ENCODE results near the gene FBXO2. TPM values are rescaled to one million over a fixed set of nuclear protein-coding genes. Genes with fewer than 3 reads are reported as not detected.

FBXO2 gene, protein sequence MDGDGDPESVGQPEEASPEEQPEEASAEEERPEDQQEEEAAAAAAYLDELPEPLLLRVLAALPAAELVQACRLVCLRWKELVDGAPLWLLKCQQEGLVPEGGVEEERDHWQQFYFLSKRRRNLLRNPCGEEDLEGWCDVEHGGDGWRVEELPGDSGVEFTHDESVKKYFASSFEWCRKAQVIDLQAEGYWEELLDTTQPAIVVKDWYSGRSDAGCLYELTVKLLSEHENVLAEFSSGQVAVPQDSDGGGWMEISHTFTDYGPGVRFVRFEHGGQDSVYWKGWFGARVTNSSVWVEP
- 10 to 100 TPM; 19.3 to 19.4 TPM for total RNA-seq
- polyA plus RNA-seq (ENCODE audit: insufficient read length in 2 of 2), result 10 to 100 TPM; 44.0 to 45.0 TPM
- long read RNA-seq, donor 1, transcript FBXO2-201 (6 exons, 1,560 nt), result major isoform, 15 of 82 reads
- long read RNA-seq, donor 1, partial matches to known transcripts, result 67 of 82 reads
- long read RNA-seq, donor 1, other reads (novel, unspliced or antisense), result 0 of 82 reads
- long read RNA-seq, donor 2, partial matches to known transcripts, result 5 of 9 reads
- long read RNA-seq, donor 2, other reads (novel, unspliced or antisense), result 0 of 9 reads
- long read RNA-seq, donor 3, transcript FBXO2-201 (6 exons, 1,560 nt), result major isoform, 5 of 5 reads
- long read RNA-seq, donor 3, partial matches to known transcripts, result 0 of 5 reads
- long read RNA-seq, donor 3, other reads (novel, unspliced or antisense), result 0 of 5 reads
- long read RNA-seq, donor 4, partial matches to known transcripts, result 39 of 40 reads
- long read RNA-seq, donor 4, other reads (novel, unspliced or antisense), result 0 of 40 reads

DNA sequence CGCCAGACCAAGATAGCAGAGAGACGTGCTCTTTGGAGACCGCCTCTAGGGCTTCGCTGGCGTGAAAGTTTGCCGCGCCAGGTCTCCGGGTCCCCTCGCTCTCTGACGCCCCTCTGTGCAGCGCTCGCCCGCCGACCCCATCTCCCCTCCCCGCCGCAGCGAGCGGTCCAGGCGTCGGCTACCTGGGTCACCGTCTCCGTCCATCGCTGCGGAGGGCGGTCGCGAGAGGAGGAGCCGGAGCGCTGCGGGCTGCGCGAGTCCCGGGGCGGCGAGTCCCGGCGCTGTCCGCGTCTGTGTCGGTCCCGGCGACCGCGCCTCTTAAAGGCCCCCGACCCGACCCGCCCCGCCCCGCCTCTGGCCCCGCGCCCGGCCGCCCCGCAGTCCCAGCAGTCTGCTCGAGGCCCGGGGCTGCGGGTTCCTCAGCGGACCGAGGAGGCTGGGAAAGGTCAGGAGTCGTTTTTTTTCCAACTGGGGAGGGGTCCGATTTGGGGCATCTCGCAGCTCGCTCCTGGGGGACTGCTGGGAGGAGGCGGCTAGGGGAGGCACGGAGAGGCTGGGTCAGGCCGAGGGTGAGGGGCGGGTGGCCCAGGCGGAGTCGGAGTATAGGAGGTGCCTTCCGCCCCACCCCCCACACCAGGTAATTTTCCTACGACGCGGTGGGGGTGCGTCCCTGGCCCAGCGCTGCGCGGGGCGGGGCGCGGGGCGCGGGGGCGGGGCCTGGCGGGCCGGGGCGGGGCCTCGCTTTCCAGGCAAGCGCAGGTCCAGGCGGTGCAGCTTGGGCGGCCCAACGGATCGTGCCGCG lies at the start of gene FBXO2, which contains the start of gene FBXO44:
Gene FBXO2, minus strand, starts transcription at position 293 of the 802 bp plus-strand sequence. Its CDS starts 89 bp downstream, at position 204.
Gene FBXO44, plus strand, starts transcription at position 741 of the 802 bp plus-strand sequence. CDS start 959 bp downstream, outside the sequence.
- 2% methylated on average over 80 of the region's 94 CpGs for WGBS (ENCODE audit: insufficient coverage)
- H3K36me3 ChIP-seq (ENCODE audit: control insufficient read depth, insufficient read depth, low read length), result peaks cover 41% of the 10 kb centered on the region
- peaks cover 49% of the 10 kb centered on the region for H3K4me1 ChIP-seq (ENCODE audit: control insufficient read depth, insufficient read depth, low read length)
- no peaks in the 10 kb centered on the region for H3K9me3 ChIP-seq (ENCODE audit: control insufficient read depth, insufficient read depth, low read length)
- H3K27me3 ChIP-seq (ENCODE audit: control insufficient read depth, insufficient read depth, low read length), result peaks cover 17% of the 10 kb centered on the region
- H3K4me3 ChIP-seq (ENCODE audit: low read depth, low read length), result peak within 1 kb of the TSS; percentile 58
- no peak within 1 kb of the TSS for H3K27ac ChIP-seq (ENCODE audit: low read depth, low read length)
- peak in 2 of 6 donors; percentile 56 to 74 for DNase-seq (ENCODE audit: low read depth in 4 of 6, low spot score in 6 of 6)

DNA sequence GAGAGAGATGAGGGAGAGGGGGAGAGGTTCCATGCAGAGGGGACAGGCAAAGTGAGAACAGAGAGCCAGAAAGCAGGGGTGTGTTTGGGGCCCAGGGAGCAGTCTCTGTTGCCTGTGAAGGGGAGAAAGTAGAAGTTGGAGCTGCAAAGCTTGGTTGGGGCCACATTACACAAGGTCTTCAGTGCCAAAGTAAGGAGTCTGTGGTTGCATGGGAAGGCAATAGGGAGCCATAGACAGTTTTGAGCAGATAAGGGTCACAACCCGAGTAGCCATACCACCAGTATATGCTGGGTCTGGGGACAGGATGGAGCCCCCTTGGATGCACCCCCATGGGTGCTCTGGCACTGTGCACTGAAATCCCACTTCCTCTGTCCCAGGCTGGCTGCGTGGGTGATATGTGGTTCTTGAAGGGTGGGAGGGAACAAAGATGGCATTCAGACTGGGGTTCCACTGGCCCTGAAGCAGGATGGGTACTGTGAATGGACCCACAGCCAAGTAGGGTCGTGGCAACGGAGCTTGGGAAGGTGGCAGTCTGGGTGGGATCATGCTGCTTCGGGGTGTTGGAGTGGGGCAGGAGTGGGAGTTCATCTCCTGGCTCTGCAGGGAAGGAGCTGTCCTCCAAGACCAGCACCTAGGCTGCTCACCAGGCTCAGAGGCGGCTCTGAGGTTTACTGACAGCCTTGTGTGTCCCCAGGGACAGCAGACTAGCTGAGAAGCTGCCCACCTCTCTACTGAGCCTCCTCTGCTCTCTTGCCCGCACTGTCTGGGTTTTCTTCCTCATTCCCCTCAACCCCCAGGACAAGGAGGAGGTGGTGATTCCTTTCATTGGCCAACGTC lies 49.3 kb upstream of the FBXO2 start:
- peaks cover 14% of the 10 kb centered on the region for H3K36me3 ChIP-seq (ENCODE audit: control insufficient read depth, insufficient read depth, low read length)
- H3K9me3 ChIP-seq (ENCODE audit: control insufficient read depth, insufficient read depth, low read length), result no peaks in the 10 kb centered on the region
- H3K4me1 ChIP-seq (ENCODE audit: control insufficient read depth, insufficient read depth, low read length), result peaks cover 73% of the 10 kb centered on the region
- H3K27ac ChIP-seq (ENCODE audit: low read depth, low read length), result no peak overlapping the region
- DNase-seq (ENCODE audit: low read depth in 4 of 6, low spot score in 6 of 6), result no peak
- no peak overlapping the region for H3K4me3 ChIP-seq (ENCODE audit: low read depth, low read length)
- H3K27me3 ChIP-seq (ENCODE audit: control insufficient read depth, insufficient read depth, low read length), result peaks cover 2% of the 10 kb centered on the region
- 53% methylated on average over 6 of the region's 8 CpGs for WGBS (ENCODE audit: insufficient coverage)

GRCh38 chr1:11701981-11702803 lies 48.0 kb upstream of the FBXO2 start:
- DNase-seq (ENCODE audit: low read depth in 4 of 6, low spot score in 6 of 6), result no peak
- peak overlapping the region; percentile 1 for H3K4me3 ChIP-seq (ENCODE audit: low read depth, low read length)
- H3K4me1 ChIP-seq (ENCODE audit: control insufficient read depth, insufficient read depth, low read length), result peaks cover 62% of the 10 kb centered on the region
- H3K9me3 ChIP-seq (ENCODE audit: control insufficient read depth, insufficient read depth, low read length), result no peaks in the 10 kb centered on the region
- H3K36me3 ChIP-seq (ENCODE audit: control insufficient read depth, insufficient read depth, low read length), result peaks cover 8% of the 10 kb centered on the region
- 74% methylated on average over 13 of the region's 15 CpGs for WGBS (ENCODE audit: insufficient coverage)
- H3K27me3 ChIP-seq (ENCODE audit: control insufficient read depth, insufficient read depth, low read length), result peaks cover 2% of the 10 kb centered on the region
- H3K27ac ChIP-seq (ENCODE audit: low read depth, low read length), result peak overlapping the region; percentile 77

DNA sequence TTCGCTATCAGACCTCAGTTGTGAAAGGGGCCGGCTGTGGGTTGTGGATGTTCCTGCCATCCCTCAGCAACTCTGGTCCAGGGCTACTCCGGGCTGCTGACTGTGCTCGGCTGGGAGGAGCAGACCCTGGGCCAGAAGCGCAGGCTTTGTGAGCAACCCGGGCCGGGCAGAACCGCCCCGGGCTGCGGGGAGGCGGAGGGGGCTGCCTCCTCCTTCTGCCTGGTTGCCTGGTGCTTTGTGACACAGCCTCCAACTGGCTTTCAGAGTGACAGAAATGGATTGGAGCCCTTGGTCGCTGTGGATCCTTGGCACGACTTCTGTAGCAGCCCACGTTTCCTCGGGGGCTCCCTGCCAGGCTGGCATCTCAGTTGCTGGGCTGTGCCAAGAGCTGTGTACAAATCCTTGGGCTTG lies 47.3 kb upstream of the FBXO2 start:
- peaks cover 60% of the 10 kb centered on the region for H3K4me1 ChIP-seq (ENCODE audit: control insufficient read depth, insufficient read depth, low read length)

DNA sequence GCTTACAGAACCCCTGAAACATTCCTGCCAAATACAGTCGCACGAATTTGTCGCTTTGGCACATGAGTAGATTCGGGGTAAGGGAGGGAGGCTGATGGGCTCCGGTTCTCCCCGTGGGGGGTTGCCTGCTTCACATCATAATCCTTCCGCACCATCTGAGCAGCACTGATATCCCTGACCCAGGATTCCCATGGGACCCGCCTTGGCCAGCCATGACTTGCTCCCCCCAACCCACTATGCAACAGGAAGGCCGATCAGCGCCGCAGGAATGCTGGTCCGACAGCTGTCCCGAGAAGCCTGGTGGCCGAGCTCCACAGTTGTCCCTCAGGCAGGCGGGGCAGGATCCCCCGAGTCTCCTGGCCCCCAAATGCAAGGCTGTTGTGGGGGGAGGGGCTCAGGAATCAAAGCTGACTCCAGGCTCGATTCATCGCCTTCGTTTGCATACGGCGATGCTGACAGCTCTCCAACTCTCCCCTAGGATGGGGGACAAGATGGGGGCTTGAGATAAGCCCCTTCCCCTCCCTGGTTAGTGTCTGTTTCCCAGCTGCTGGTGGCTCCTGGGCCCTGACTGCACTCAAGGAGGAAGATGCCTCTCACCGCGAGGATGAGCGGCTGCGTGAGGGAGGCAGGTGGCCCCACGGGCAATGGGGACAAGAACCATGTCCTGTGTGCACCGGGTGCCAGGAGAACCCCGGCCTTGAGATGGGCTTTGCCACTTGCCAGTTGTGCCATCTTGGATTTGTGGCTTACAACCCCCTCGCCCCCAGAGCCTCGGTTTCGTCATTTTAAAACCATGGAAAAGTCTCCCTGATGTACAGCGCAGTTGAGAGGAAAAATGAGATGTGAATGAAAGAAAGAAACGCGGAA lies 46.6 kb upstream of the FBXO2 start:
- 12% methylated on average over 16 of the region's 34 CpGs for WGBS (ENCODE audit: insufficient coverage)
- DNase-seq (ENCODE audit: low read depth in 4 of 6, low spot score in 6 of 6), result peak in 2 of 6 donors; percentile 67 to 86
- Histone ChIP-seq H3K27me3 (ENCODE audit: control insufficient read depth, insufficient read depth, low read length) (peaks cover 2% of the 10 kb centered on the region), H3K27ac (ENCODE audit: low read depth, low read length) (peak overlapping the region; percentile 77), H3K4me3 (ENCODE audit: low read depth, low read length) (no peak overlapping the region), H3K36me3 (ENCODE audit: control insufficient read depth, insufficient read depth, low read length) (no peaks in the 10 kb centered on the region), H3K9me3 (ENCODE audit: control insufficient read depth, insufficient read depth, low read length) (no peaks in the 10 kb centered on the region), H3K4me1 (ENCODE audit: control insufficient read depth, insufficient read depth, low read length) (peaks cover 53% of the 10 kb centered on the region)

More for the DNA sequence above, 47.3 kb upstream of the FBXO2 start:
- 5% methylated on average over 15 of the region's 15 CpGs for WGBS (ENCODE audit: insufficient coverage)
- Histone ChIP-seq H3K27ac (ENCODE audit: low read depth, low read length) (peak overlapping the region; percentile 77), H3K9me3 (ENCODE audit: control insufficient read depth, insufficient read depth, low read length) (no peaks in the 10 kb centered on the region), H3K36me3 (ENCODE audit: control insufficient read depth, insufficient read depth, low read length) (peaks cover 5% of the 10 kb centered on the region), H3K27me3 (ENCODE audit: control insufficient read depth, insufficient read depth, low read length) (peaks cover 2% of the 10 kb centered on the region), H3K4me3 (ENCODE audit: low read depth, low read length) (peak overlapping the region; percentile 1)
- peak in 5 of 6 donors; percentile 83 to 99 (median 89) for DNase-seq (ENCODE audit: low read depth in 4 of 6, low spot score in 6 of 6)

- Histone ChIP-seq H3K4me3 (ENCODE audit: low read depth, low read length) (no peak overlapping the region), H3K27ac (ENCODE audit: low read depth, low read length) (no peak overlapping the region), H3K27me3 (ENCODE audit: control insufficient read depth, insufficient read depth, low read length) (peaks cover 12% of the 10 kb centered on the region), H3K9me3 (ENCODE audit: control insufficient read depth, insufficient read depth, low read length) (no peaks in the 10 kb centered on the region), H3K4me1 (ENCODE audit: control insufficient read depth, insufficient read depth, low read length) (peaks cover 35% of the 10 kb centered on the region), H3K36me3 (ENCODE audit: control insufficient read depth, insufficient read depth, low read length) (no peaks in the 10 kb centered on the region)
- WGBS (ENCODE audit: insufficient coverage), result 100% methylated on average over 1 of the region's 5 CpGs
- DNase-seq (ENCODE audit: low read depth in 4 of 6, low spot score in 6 of 6), result no peak
Measured at GRCh38 chr1:11697893-11698210, 43.6 kb upstream of the FBXO2 start.

GRCh38 chr1:11697188-11697892 lies 43.1 kb upstream of the FBXO2 start:
- WGBS (ENCODE audit: insufficient coverage), result 77% methylated on average over 8 of the region's 8 CpGs
- Histone ChIP-seq H3K27me3 (ENCODE audit: control insufficient read depth, insufficient read depth, low read length) (peaks cover 16% of the 10 kb centered on the region), H3K4me3 (ENCODE audit: low read depth, low read length) (no peak overlapping the region), H3K27ac (ENCODE audit: low read depth, low read length) (no peak overlapping the region), H3K4me1 (ENCODE audit: control insufficient read depth, insufficient read depth, low read length) (peaks cover 31% of the 10 kb centered on the region), H3K9me3 (ENCODE audit: control insufficient read depth, insufficient read depth, low read length) (no peaks in the 10 kb centered on the region), H3K36me3 (ENCODE audit: control insufficient read depth, insufficient read depth, low read length) (no peaks in the 10 kb centered on the region)
- DNase-seq (ENCODE audit: low read depth in 4 of 6, low spot score in 6 of 6), result no peak
